Neutrophil (primary cell): ENCODE measurements around the gene GLT1D1.
A peak's percentile ranks its signal among the peaks of the same experiment; 100 is the strongest.

ENCODE experiments used
- H3K27ac ChIP-seq: fragments of 200-600 bp; sonication (generic); 2 replicates; pipeline ENCODE4 v1.5.1; 2016; ENCODE audit warnings: mild to moderate bottlenecking, moderate library complexity
- H3K27me3 ChIP-seq: fragments of 200-600 bp; sonication (generic); 2 replicates; pipeline ENCODE4 v1.6.0; 2016; ENCODE audit warnings: mild to moderate bottlenecking
- H3K36me3 ChIP-seq: fragments of 200-600 bp; sonication (generic); 2 replicates; pipeline ENCODE4 v1.5.1; 2017
- H3K4me1 ChIP-seq, 2 experiments: fragments of 200-600 bp in 1 of 2; sonication (generic) in 1 of 2; 1 replicate in 1 of 2; 2 replicates in 1 of 2; pipeline versions ENCODE4 v1.5.1 to v1.6.1; 2013 to 2016; ENCODE audit warnings: low read depth in 1 of 2, low read length in 1 of 2, mild to moderate bottlenecking in 1 of 2, moderate library complexity in 1 of 2; ENCODE audit not compliant: control insufficient read depth in 1 of 2, insufficient read depth in 1 of 2
- H3K4me3 ChIP-seq, 2 experiments: fragments of 200-600 bp in 1 of 2; sonication (generic) in 1 of 2; 1 replicate in 1 of 2; 2 replicates in 1 of 2; pipeline ENCODE4 v1.5.1; 2013 to 2016; ENCODE audit warnings: low read depth in 1 of 2, low read length in 1 of 2, mild to moderate bottlenecking in 1 of 2, moderate library complexity in 1 of 2
- H3K9me3 ChIP-seq: fragments of 200-600 bp; sonication (generic); 2 replicates; pipeline ENCODE4 v1.5.1; 2016
- CTCF ChIP-seq: fragments of 200-600 bp; sonication (generic); IDR thresholded peaks from 2 replicates; pipeline ENCODE4 v1.5.1; 2016; ENCODE audit warnings: antibody characterized with exemption

GLT1D1 gene

GRCh38 chr12:128808651-128809050 lies 44.6 kb upstream of the GLT1D1 start:
- Histone ChIP-seq H3K4me1 (peaks cover 0 to 6% of the 10 kb centered on the region in 2 experiments), H3K27me3 (no peaks in the 10 kb centered on the region), H3K27ac (peak overlapping the region; percentile 70), H3K4me3 (no peak overlapping the region), H3K36me3 (peaks cover 74% of the 10 kb centered on the region), H3K9me3 (no peaks in the 10 kb centered on the region)
- TF ChIP-seq CTCF: no peak

- Histone ChIP-seq H3K4me3 (no peak overlapping the region), H3K36me3 (peaks cover 75% of the 10 kb centered on the region), H3K27me3 (no peaks in the 10 kb centered on the region), H3K9me3 (no peaks in the 10 kb centered on the region), H3K4me1 (peaks cover under 1 to 7% of the 10 kb centered on the region in 2 experiments), H3K27ac (peak overlapping the region; percentile 64)
- no peak for TF ChIP-seq CTCF
These were observed 42.8 kb upstream of the GLT1D1 start for GRCh38 chr12:128810182-128811127.

- no peak overlapping the region for H3K4me3 ChIP-seq
These were observed 41.5 kb upstream of the GLT1D1 start for GRCh38 chr12:128811806-128812205.

GRCh38 chr12:128813392-128813791 lies 39.9 kb upstream of the GLT1D1 start:
- Histone ChIP-seq H3K9me3 (no peaks in the 10 kb centered on the region), H3K27me3 (no peaks in the 10 kb centered on the region), H3K27ac (peak overlapping the region; percentile 98), H3K4me3 (no peak overlapping the region), H3K36me3 (peaks cover 52% of the 10 kb centered on the region), H3K4me1 (peaks cover 30 to 36% of the 10 kb centered on the region in 2 experiments)
- TF ChIP-seq CTCF: no peak

More at GRCh38 chr12:128811806-128812205, 41.5 kb upstream of the GLT1D1 start:
- Histone ChIP-seq H3K36me3 (peaks cover 68% of the 10 kb centered on the region), H3K9me3 (no peaks in the 10 kb centered on the region), H3K27ac (peak overlapping the region; percentile 64), H3K27me3 (no peaks in the 10 kb centered on the region), H3K4me1 (peaks cover 14 to 21% of the 10 kb centered on the region in 2 experiments)
- TF ChIP-seq CTCF: no peak

GRCh38 chr12:128813883-128814282 lies 39.4 kb upstream of the GLT1D1 start:
- H3K9me3 ChIP-seq: no peaks in the 10 kb centered on the region
- no peak overlapping the region for H3K4me3 ChIP-seq
- TF ChIP-seq CTCF: no peak
- H3K27me3 ChIP-seq: no peaks in the 10 kb centered on the region
- H3K27ac ChIP-seq: peak overlapping the region; percentile 98
- H3K36me3 ChIP-seq: peaks cover 47% of the 10 kb centered on the region
- peaks cover 35 to 41% of the 10 kb centered on the region in 2 experiments for H3K4me1 ChIP-seq
